ENCODE data around the gene PBX2. TPM values are rescaled to one million over a fixed set of nuclear protein-coding genes. Genes with fewer than 3 reads are reported as not detected.

Gene PBX2
- total RNA-seq, 1 experiment from 2014 or later, result 176 TPM

- no peak overlapping the region for H2BK12ac ChIP-seq (ENCODE audit: insufficient read length, low read depth, low read length)
- H4K20me1 ChIP-seq (ENCODE audit: control insufficient read depth, insufficient read depth, insufficient read length), result no peaks in the 10 kb centered on the region
- H3K4ac ChIP-seq (ENCODE audit: low read depth, low read length), result no peak overlapping the region
- H2AK5ac ChIP-seq (ENCODE audit: insufficient read length, low read length), result no peak overlapping the region
- TF ChIP-seq, protein P1, sequence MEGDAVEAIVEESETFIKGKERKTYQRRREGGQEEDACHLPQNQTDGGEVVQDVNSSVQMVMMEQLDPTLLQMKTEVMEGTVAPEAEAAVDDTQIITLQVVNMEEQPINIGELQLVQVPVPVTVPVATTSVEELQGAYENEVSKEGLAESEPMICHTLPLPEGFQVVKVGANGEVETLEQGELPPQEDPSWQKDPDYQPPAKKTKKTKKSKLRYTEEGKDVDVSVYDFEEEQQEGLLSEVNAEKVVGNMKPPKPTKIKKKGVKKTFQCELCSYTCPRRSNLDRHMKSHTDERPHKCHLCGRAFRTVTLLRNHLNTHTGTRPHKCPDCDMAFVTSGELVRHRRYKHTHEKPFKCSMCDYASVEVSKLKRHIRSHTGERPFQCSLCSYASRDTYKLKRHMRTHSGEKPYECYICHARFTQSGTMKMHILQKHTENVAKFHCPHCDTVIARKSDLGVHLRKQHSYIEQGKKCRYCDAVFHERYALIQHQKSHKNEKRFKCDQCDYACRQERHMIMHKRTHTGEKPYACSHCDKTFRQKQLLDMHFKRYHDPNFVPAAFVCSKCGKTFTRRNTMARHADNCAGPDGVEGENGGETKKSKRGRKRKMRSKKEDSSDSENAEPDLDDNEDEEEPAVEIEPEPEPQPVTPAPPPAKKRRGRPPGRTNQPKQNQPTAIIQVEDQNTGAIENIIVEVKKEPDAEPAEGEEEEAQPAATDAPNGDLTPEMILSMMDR (conservative IDR thresholded peaks at IDR 0.05), result no peak
- H3K4me2 ChIP-seq (ENCODE audit: insufficient read depth, insufficient read length, low read length), result peak overlapping the region; percentile 81
- no peak overlapping the region for H2AFZ ChIP-seq (ENCODE audit: low read length)
- H3K23ac ChIP-seq (ENCODE audit: insufficient read length, low read depth, low read length), result no peak overlapping the region
- H3K79me2 ChIP-seq (ENCODE audit: insufficient read depth, low read length), result no peaks in the 10 kb centered on the region
- H3K14ac ChIP-seq (ENCODE audit: insufficient read depth, low read length), result 0 out of 2 replicates have a peak overlapping the region, but pooled peaks have one; percentile 14
- H4K5ac ChIP-seq (ENCODE audit: insufficient read length, low read depth, low read length), result no peak overlapping the region
- no peak overlapping the region for H3T11ph ChIP-seq (ENCODE audit: low read length)
- H2BK15ac ChIP-seq (ENCODE audit: low read depth, low read length), result no peak overlapping the region
- H3K9ac ChIP-seq (ENCODE audit: extremely low read depth, insufficient read length, low read length), result no peak overlapping the region
- H3K4me3 Mint-ChIP-seq, result peak overlapping the region in 1 of 2 experiments; percentile 53; a peak in 1 of 5 replicates
- no peaks in the 10 kb centered on the region; the same call in 1 of the 2 replicates for H3K27me3 ChIP-seq (ENCODE audit: insufficient read depth, low read length)
- peaks cover 39 to 62% of the 10 kb centered on the region in 2 experiments for H3K4me1 Mint-ChIP-seq
- no peaks in the 10 kb centered on the region for H3K9me3 ChIP-seq (ENCODE audit: control insufficient read depth, low read depth, low read length)
- no peak overlapping the region for H2BK5ac ChIP-seq (ENCODE audit: insufficient read length, low read length)
- no peak overlapping the region; a peak in 2 of 7 replicates for H3K27ac Mint-ChIP-seq
- no peak overlapping the region for H2BK120ac ChIP-seq (ENCODE audit: low read depth, low read length, poor library complexity, severe bottlenecking)
- H4K91ac ChIP-seq (ENCODE audit: insufficient read length, low read depth, low read length), result no peak overlapping the region
- H3K36me3 Mint-ChIP-seq (ENCODE audit: insufficient read depth in 1 of 3, low read depth in 3 of 3), result peaks cover 0 to 8% (median 3%) of the 10 kb centered on the region in 3 experiments; a peak in 2 of 7 replicates
- H3K9me3 Mint-ChIP-seq, result no peaks in the 10 kb centered on the region; a peak in 1 of 5 replicates
- H2BK20ac ChIP-seq (ENCODE audit: low read depth, low read length, poor library complexity, severe bottlenecking), result no peak overlapping the region
- peaks cover 4% of the 10 kb centered on the region for H3K27me3 Mint-ChIP-seq (ENCODE audit: low read depth)
- H3K56ac ChIP-seq (ENCODE audit: insufficient read length, low read depth, low read length), result no peak overlapping the region
- no peak for DNase-seq
- no peak overlapping the region for H3K18ac ChIP-seq (ENCODE audit: insufficient read length, low read depth, low read length)
- H3K27ac ChIP-seq (ENCODE audit: insufficient read length, low read depth, low read length), result no peak overlapping the region
- H3K4me1 ChIP-seq (ENCODE audit: insufficient read depth, low read length), result peaks cover 9% of the 10 kb centered on the region
- H3K23me2 ChIP-seq (ENCODE audit: insufficient read length, low read depth, low read length, poor library complexity, severe bottlenecking), result peaks cover 35% of the 10 kb centered on the region
- H3K79me1 ChIP-seq (ENCODE audit: insufficient read depth, low read depth, low read length, poor library complexity, severe bottlenecking), result no peaks in the 10 kb centered on the region
- H4K8ac ChIP-seq (replicated peaks; ENCODE audit: insufficient read length, low read depth, low read length), result no peak overlapping the region
- no CpG with 5 or more reads among the region's 47 CpGs for WGBS (ENCODE audit: extremely low coverage, insufficient read length, low lambda C conversion rate)
These were observed 40.8 kb downstream of the PBX2 start for GRCh38 chr6:32149092-32149755.
